H1 (cell line): ENCODE measurements around the gene TAL2. TPM values are rescaled to one million over a fixed set of nuclear protein-coding genes. Genes with fewer than 3 reads are reported as not detected.

Source experiments
- CTCF ChIA-PET: fragments of 300-600 bp; sonication (Branson Sonifier 250); formaldehyde crosslinking; loops from one replicate; lab custom pipeline; 2021; ENCODE audit not compliant: partially characterized antibody; lab: Charles Lee
- POLR2A ChIA-PET: fragments of 300-600 bp; sonication (Branson Sonifier 250); formaldehyde crosslinking; loops from one replicate; lab custom pipeline; 2021; ENCODE audit warnings: inconsistent platforms; ENCODE audit not compliant: partially characterized antibody; lab: Charles Lee
- DNase-seq, 2 experiments: peaks; one replicate each; pipeline versions ENCODE4 v3.0.0 to v3.0.0-alpha.2; 2010 to 2022; ENCODE audit warnings: low spot score in 2 of 2, low read depth in 1 of 2, mixed read lengths in 1 of 2
- FAIRE-seq: peaks from 2 replicates; lab custom pipeline; 2011; peaks lifted over from hg19 to GRCh38; lab: Jason Lieb, UNC
- H2AFZ ChIP-seq: 2 replicates; pipeline ENCODE4 v1.8.1; 2012; ENCODE audit warnings: low read length, inconsistent platforms
- H2AK5ac ChIP-seq: 2 replicates; pipeline ENCODE4 v1.6.1; 2013; ENCODE audit warnings: low read depth, low read length
- H2BK120ac ChIP-seq: replicated peaks from 2 replicates; pipeline ENCODE3; 2013; ENCODE audit warnings: low read depth, low read length, inconsistent platforms
- H2BK12ac ChIP-seq: 2 replicates; pipeline ENCODE4 v1.6.1; 2013; ENCODE audit warnings: low read depth, low read length
- H2BK15ac ChIP-seq: 2 replicates; pipeline ENCODE4 v1.6.1; 2013; ENCODE audit warnings: low read length
- H2BK20ac ChIP-seq: 2 replicates; pipeline ENCODE4 v1.6.1; 2013; ENCODE audit warnings: low read length
- H2BK5ac ChIP-seq: 2 replicates; pipeline ENCODE4 v1.6.1; 2013; ENCODE audit warnings: low read depth, low read length
- H3K14ac ChIP-seq: 2 replicates; pipeline ENCODE4 v1.6.1; 2013; ENCODE audit warnings: inconsistent platforms; ENCODE audit not compliant: insufficient read length
- H3K18ac ChIP-seq: 2 replicates; pipeline ENCODE4 v1.6.1; 2013; ENCODE audit warnings: low read length; ENCODE audit errors: extremely low read depth
- H3K23ac ChIP-seq: 2 replicates; pipeline ENCODE4 v1.6.1; 2013; ENCODE audit warnings: inconsistent platforms; ENCODE audit not compliant: insufficient read length
- H3K23me2 ChIP-seq: 2 replicates; pipeline ENCODE4 v1.6.1; 2013; ENCODE audit warnings: low read depth, low read length
- H3K27ac ChIP-seq: 2 replicates; pipeline ENCODE4 v1.6.1; 2011; ENCODE audit warnings: low read depth, low read length, inconsistent platforms
- H3K27me3 ChIP-seq, 4 experiments: replicated peaks in 1 of 4; 1 replicate in 1 of 4; 2 replicates in 3 of 4; pipeline versions ENCODE4 v1.6.1 to v1.8.1; 2011 to 2013; ENCODE audit warnings: low read length in 3 of 4, mild to moderate bottlenecking in 3 of 4, inconsistent platforms in 2 of 4, mixed read lengths in 2 of 4, moderate library complexity in 1 of 4; ENCODE audit not compliant: control insufficient read depth in 3 of 4, insufficient read depth in 3 of 4; ENCODE audit errors: extremely low read depth in 1 of 4
- H3K36me3 ChIP-seq, 4 experiments: 2 replicates each; pipeline versions ENCODE4 v1.6.1 to v1.8.1; 2011 to 2013; ENCODE audit warnings: mild to moderate bottlenecking in 4 of 4, low read length in 3 of 4, moderate library complexity in 2 of 4, control low read depth in 1 of 4, inconsistent platforms in 1 of 4; ENCODE audit not compliant: insufficient read depth in 4 of 4, control insufficient read depth in 2 of 4
- H3K4ac ChIP-seq: replicated peaks from 2 replicates; pipeline ENCODE3; 2013; ENCODE audit warnings: low read length, low read depth, mixed read lengths, inconsistent platforms; ENCODE audit not compliant: insufficient read length
- H3K4me1 ChIP-seq, 4 experiments: replicated peaks in 1 of 4; 1 replicate in 1 of 4; 2 replicates in 3 of 4; pipeline versions ENCODE4 v1.6.1 to v1.8.1; 2011 to 2013; ENCODE audit warnings: low read length in 3 of 4, inconsistent platforms in 2 of 4, mixed read lengths in 1 of 4; ENCODE audit not compliant: insufficient read depth in 4 of 4, control insufficient read depth in 3 of 4
- H3K4me2 ChIP-seq, 2 experiments: 2 replicates each; pipeline versions ENCODE4 v1.6.1 to v1.8.1; 2011 to 2013; ENCODE audit warnings: low read depth in 2 of 2, low read length in 2 of 2, control low read depth in 1 of 2, inconsistent platforms in 1 of 2, mild to moderate bottlenecking in 1 of 2; ENCODE audit not compliant: insufficient read depth in 1 of 2
- H3K4me3 ChIP-seq, 4 experiments: fragments of 200-600, 300-600 bp in 1 of 4; sonication (generic), shearing (Covaris generic), sonication (Bioruptor Twin) in 1 of 4; 2 replicates each; pipeline versions ENCODE4 v1.5.1 to v1.8.1; 2011 to 2016; ENCODE audit warnings: low read length in 4 of 4, low read depth in 3 of 4, control low read depth in 2 of 4, inconsistent platforms in 2 of 4, mild to moderate bottlenecking in 2 of 4, mixed read lengths in 1 of 4, moderate library complexity in 1 of 4; ENCODE audit not compliant: insufficient read depth in 2 of 4; ENCODE audit errors: extremely low read depth in 1 of 4
- H3K56ac ChIP-seq: replicated peaks from 2 replicates; pipeline ENCODE3; 2013; ENCODE audit warnings: low read depth, mild to moderate bottlenecking, mixed read lengths, low read length, inconsistent platforms; ENCODE audit not compliant: insufficient read length
- H3K79me1 ChIP-seq: 2 replicates; pipeline ENCODE4 v1.6.1; 2013; ENCODE audit warnings: low read depth, low read length, control low read depth
- H3K79me2 ChIP-seq, 2 experiments: 2 replicates each; pipeline versions ENCODE4 v1.6.1 to v1.8.1; 2012 to 2013; ENCODE audit warnings: low read length in 2 of 2, mild to moderate bottlenecking in 2 of 2, inconsistent platforms in 1 of 2; ENCODE audit not compliant: insufficient read depth in 2 of 2, control insufficient read depth in 1 of 2
- H3K9ac ChIP-seq, 4 experiments: replicated peaks in 1 of 4; 1 replicate in 1 of 4; 2 replicates in 3 of 4; pipeline versions ENCODE4 v1.6.1 to v1.8.1; 2011 to 2013; ENCODE audit warnings: low read depth in 3 of 4, low read length in 3 of 4, control low read depth in 2 of 4, mild to moderate bottlenecking in 2 of 4, moderate library complexity in 2 of 4, inconsistent platforms in 1 of 4; ENCODE audit errors: extremely low read depth in 1 of 4
- H3K9me3 ChIP-seq, 2 experiments: 2 replicates each; pipeline versions ENCODE4 v1.6.1 to v1.8.1; 2012 to 2013; ENCODE audit warnings: mild to moderate bottlenecking in 2 of 2, moderate library complexity in 2 of 2, control low read depth in 1 of 2, inconsistent platforms in 1 of 2, low read depth in 1 of 2, low read length in 1 of 2, mixed read lengths in 1 of 2; ENCODE audit not compliant: insufficient read depth in 2 of 2
- H4K20me1 ChIP-seq, 2 experiments: replicated peaks in 1 of 2; 2 replicates each; pipeline versions ENCODE3 to v1.8.1; 2011 to 2013; ENCODE audit warnings: inconsistent platforms in 2 of 2, low read length in 2 of 2, mild to moderate bottlenecking in 1 of 2; ENCODE audit not compliant: insufficient read depth in 2 of 2, control insufficient read depth in 1 of 2
- H4K5ac ChIP-seq: 2 replicates; pipeline ENCODE4 v1.6.1; 2013; ENCODE audit warnings: low read length, low read depth, mixed read lengths, inconsistent platforms; ENCODE audit not compliant: insufficient read length
- H4K8ac ChIP-seq: 2 replicates; pipeline ENCODE4 v1.8.0; 2013; ENCODE audit warnings: mild to moderate bottlenecking, moderate library complexity, low read length, inconsistent platforms; ENCODE audit not compliant: insufficient read depth; ENCODE audit errors: extremely low read depth
- H4K91ac ChIP-seq: replicated peaks from 2 replicates; pipeline ENCODE3; 2013; ENCODE audit warnings: low read length, mixed read lengths, inconsistent platforms; ENCODE audit not compliant: insufficient read length
- BCL11A ChIP-seq, 2 experiments: IDR thresholded peaks; one replicate each; pipeline ENCODE4 v1.6.1; 2011; ENCODE audit warnings: low read depth in 2 of 2, low read length in 2 of 2, mild to moderate bottlenecking in 2 of 2
- BRCA1 ChIP-seq: IDR thresholded peaks from 2 replicates; pipeline ENCODE4 v1.6.1; 2012; ENCODE audit warnings: low read depth, low read length, improper control_type of control experiment
- CBX5 ChIP-seq: fragments of 300-800, 300-1000 bp; sonication (generic); IDR thresholded peaks from 2 replicates; pipeline ENCODE4 v1.7.1; 2016; ENCODE audit warnings: antibody characterized with exemption, low read length, low read depth
- CEBPB ChIP-seq: IDR thresholded peaks from 2 replicates; pipeline ENCODE4 v1.6.1; 2012; ENCODE audit warnings: low read depth, low read length
- HDAC6 ChIP-seq: IDR thresholded peaks from one replicate; pipeline ENCODE4 v1.7.1; 2012; ENCODE audit warnings: low read depth, mild to moderate bottlenecking, inconsistent platforms, low read length, moderate library complexity
- PHF8 ChIP-seq: fragments of 200-600 bp; sonication (generic); conservative IDR thresholded peaks from 2 replicates; pipeline ENCODE4 v1.7.1; 2012; ENCODE audit warnings: low read depth, mild to moderate bottlenecking, inconsistent platforms, low read length, moderate library complexity
- RAD21 ChIP-seq, 2 experiments: IDR thresholded peaks in 1 of 2; conservative IDR thresholded peaks in 1 of 2; 2 replicates each; pipeline ENCODE4 v1.6.1; 2011; ENCODE audit warnings: low read depth in 2 of 2, low read length in 2 of 2, improper control_type of control experiment in 1 of 2, inconsistent platforms in 1 of 2, mild to moderate bottlenecking in 1 of 2, moderate library complexity in 1 of 2
- RNF2 ChIP-seq: fragments of 200-900, 300-1000 bp; sonication (generic); IDR thresholded peaks from 2 replicates; pipeline ENCODE4 v1.7.1; 2016; ENCODE audit warnings: borderline replicate concordance, low read depth, mild to moderate bottlenecking, antibody characterized with exemption, low read length; ENCODE audit not compliant: poor library complexity, severe bottlenecking; ENCODE audit errors: missing control alignments
- SIN3A ChIP-seq, 2 experiments: IDR thresholded peaks in 1 of 2; conservative IDR thresholded peaks in 1 of 2; 2 replicates each; pipeline ENCODE4 v1.6.1; 2011 to 2012; ENCODE audit warnings: low read length in 2 of 2, improper control_type of control experiment in 1 of 2, low read depth in 1 of 2, mild to moderate bottlenecking in 1 of 2
- SIX5 ChIP-seq: IDR thresholded peaks from 2 replicates; pipeline ENCODE4 v1.6.1; 2011; ENCODE audit warnings: mild to moderate bottlenecking, low read depth, low read length
- SUZ12 ChIP-seq: fragments of 200-600 bp; sonication (generic); IDR thresholded peaks from 2 replicates; pipeline ENCODE4 v1.6.1; 2012; ENCODE audit warnings: mild to moderate bottlenecking, inconsistent platforms, low read length, moderate library complexity, mixed read lengths
- WGBS, 2 experiments: shearing (Covaris generic) in 1 of 2; methylation state at CpG; one replicate each; pipeline versions ENCODE4 v1.1.6 to v1.1.7; 2013 to 2015; ENCODE audit warnings: low lambda C conversion rate in 2 of 2, mixed read lengths in 2 of 2, inconsistent platforms in 1 of 2, low coverage in 1 of 2, missing lambda C conversion rate in 1 of 2; ENCODE audit not compliant: insufficient replicate concordance in 2 of 2, insufficient coverage in 1 of 2, insufficient read length in 1 of 2; ENCODE audit errors: extremely low coverage in 1 of 2, missing lambda C conversion rate in 1 of 2; 5-methylcytosine and 5-hydroxymethylcytosine counted together
- polyA plus RNA-seq, 7 experiments: library from polyadenylated mRNA; depleted of rRNA in 3 of 7; stranded (reverse) in 5 of 7; unstranded in 2 of 7; fragments of >200 nt in 5 of 7; fragments of 200-250 nt in 2 of 7; gene quantifications; 1 replicate in 5 of 7; 2 replicates in 1 of 7; 4 replicates in 1 of 7; pipeline versions ENCODE4 v1.2.1 to v1.2.3, GENCODE V29; 2011 to 2013; ENCODE audit warnings: missing spikeins in 2 of 7, mixed read lengths in 2 of 7
- total RNA-seq: library from RNA; stranded (reverse); fragmentation: NEBNext Ultra II Directional; extraction: Animal tissue kit (Norgen Biotek cat#: 25700); gene quantifications from 2 replicates; pipeline ENCODE4 v1.2.1, GENCODE V29; 2021

TAL2 gene
- total and polyA plus RNA-seq, 2 of the 8 experiments (the other 6 are each of a cell fraction or from before 2014, with no cell fraction given) = 0.65 to 0.82 TPM

DNA sequence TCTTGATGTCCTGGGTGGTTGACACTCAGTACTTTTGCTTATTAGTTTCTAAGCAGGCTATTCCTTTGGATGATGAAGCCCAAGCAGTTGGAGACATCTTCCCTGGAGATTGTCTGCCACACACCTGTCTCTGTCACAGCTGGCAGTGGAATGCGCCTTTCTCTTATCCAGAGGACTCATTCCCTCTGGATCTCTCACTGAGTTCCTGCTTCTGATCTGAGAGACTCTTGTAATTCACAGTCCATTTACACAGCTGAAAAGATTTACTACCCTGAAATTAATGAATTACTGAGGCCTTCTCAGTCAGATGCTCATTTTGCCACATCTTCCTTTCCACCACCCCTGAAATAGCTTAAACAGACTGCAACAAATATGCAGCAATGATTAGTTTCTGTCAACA is 15.9 kb downstream of the TAL2 start:
- TF ChIP-seq BCL11A (IDR thresholded peaks at IDR 0.05; ENCODE audit: low read depth in 2 of 2, low read length in 2 of 2) (no peak), CBX5 (no peak), SIX5 (no peak), RAD21 (IDR thresholded peaks at IDR 0.05 in 1 of 2, conservative IDR thresholded peaks at IDR 0.05 in 1 of 2; ENCODE audit: low read depth in 2 of 2, low read length in 2 of 2) (no peak), BRCA1 (no peak), SIN3A (conservative IDR thresholded peaks at IDR 0.05 in 1 of 2, IDR thresholded peaks at IDR 0.05 in 1 of 2; ENCODE audit: low read depth in 1 of 2, low read length in 2 of 2) (no peak), CEBPB (no peak), SUZ12 (no peak), RNF2 (no peak), PHF8 (no peak), HDAC6 (no peak)
- TF ChIP-seq, all 59 proteins: peak for 0
- FAIRE-seq = peak; percentile 39

More for the DNA sequence above, 15.9 kb downstream of the TAL2 start:
- Histone ChIP-seq H3K79me1 (no peaks in the 10 kb centered on the region), H3K36me3 (no peaks in the 10 kb centered on the region), H2BK20ac (no peak overlapping the region), H3K23me2 (no peaks in the 10 kb centered on the region), H4K5ac (no peak overlapping the region), H2BK120ac (no peak overlapping the region), H3K23ac (no peak overlapping the region), H3K79me2 (no peaks in the 10 kb centered on the region), H3K9ac (no peak overlapping the region), H3K4me1 (peaks cover 0 to 10% (median 7%) of the 10 kb centered on the region in 4 experiments; a peak in 4 of 7 replicates), H3K4ac (no peak overlapping the region), H3K56ac (no peak overlapping the region), H3K14ac (no peak overlapping the region), H4K8ac (no peak overlapping the region), H2BK12ac (no peak overlapping the region), H2BK15ac (no peak overlapping the region), H3K4me2 (no peak overlapping the region), H3K27me3 (no peaks in the 10 kb centered on the region), H3K18ac (no peak overlapping the region), H2AFZ (no peak overlapping the region), H4K20me1 (no peaks in the 10 kb centered on the region), H2BK5ac (no peak overlapping the region), H3K9me3 (no peaks in the 10 kb centered on the region), H3K27ac (no peak overlapping the region), H2AK5ac (no peak overlapping the region), H3K4me3 (no peak overlapping the region), H4K91ac (no peak overlapping the region)
- 88% methylated on average over 1 of the region's 1 CpG; no CpG with 5 or more reads in 1 of the 2 experiments for WGBS, 2 experiments
- no peak for DNase-seq
- POLR2A ChIA-PET = no interaction called here
- CTCF ChIA-PET = interaction anchor here (1.1 to 2.1 kb wide), 2 partner anchors 11 to 31 kb away, joined by 4 to 7 read pairs; no protein-coding TSS in a partner anchor
